Activated CD4-positive, CD25-positive, alpha-beta regulatory T cell treated with anti-CD3 and anti-CD28 coated beads, Interleukin-2, amount 50 U/mL, for 16 hours (primary cell): ENCODE data around the gene SPATA16.
"Not testable (repeated sequence)": the region's sequence is repeated elsewhere in the genome, so short reads cannot be mapped to it uniquely, and the experiment has no call there.

ENCODE experiments used
- DNase-seq: peaks from one replicate; pipeline ENCODE4 v3.0.0-alpha.2; 2020; ENCODE audit warnings: low read depth, low spot score

Gene SPATA16, protein sequence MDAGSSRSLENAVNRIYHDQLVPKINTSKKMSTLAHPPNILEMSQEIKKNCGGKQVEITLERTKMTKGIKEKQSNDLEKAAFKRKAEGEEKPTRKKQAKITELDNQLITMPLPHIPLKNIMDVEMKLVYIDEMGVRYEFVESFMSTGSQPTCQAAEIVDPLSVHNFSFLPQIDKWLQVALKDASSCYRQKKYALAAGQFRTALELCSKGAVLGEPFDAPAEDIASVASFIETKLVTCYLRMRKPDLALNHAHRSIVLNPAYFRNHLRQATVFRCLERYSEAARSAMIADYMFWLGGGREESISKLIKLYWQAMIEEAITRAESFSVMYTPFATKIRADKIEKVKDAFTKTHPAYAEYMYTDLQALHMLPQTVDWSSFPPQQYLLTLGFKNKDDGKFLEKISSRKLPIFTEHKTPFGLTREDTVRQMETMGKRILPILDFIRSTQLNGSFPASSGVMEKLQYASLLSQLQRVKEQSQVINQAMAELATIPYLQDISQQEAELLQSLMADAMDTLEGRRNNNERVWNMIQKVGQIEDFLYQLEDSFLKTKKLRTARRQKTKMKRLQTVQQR

GRCh38 chr3:173140986-173141385, at the start of gene SPATA16:
SPATA16 (minus strand) TSS chr3:173141235; CDS start chr3:173117731, 23,504 bp downstream.
- no peak for DNase-seq

GRCh38 chr3:173183022-173183421, 42.0 kb upstream of the SPATA16 start:
- not testable (repeated sequence) for DNase-seq

GRCh38 chr3:173173652-173174051, 32.6 kb upstream of the SPATA16 start:
- DNase-seq, result no peak

GRCh38 chr3:173159139-173159538, 18.1 kb upstream of the SPATA16 start:
- DNase-seq, result not testable (repeated sequence)

GRCh38 chr3:173156533-173156932, 15.5 kb upstream of the SPATA16 start:
- DNase-seq, result not testable (repeated sequence)

GRCh38 chr3:173153631-173154030, 12.6 kb upstream of the SPATA16 start:
- no peak for DNase-seq

- DNase-seq, result no peak
These were observed 1.6 kb downstream of the SPATA16 start for GRCh38 chr3:173139420-173139819.

GRCh38 chr3:173138026-173138425, 3.0 kb downstream of the SPATA16 start:
- DNase-seq, result no peak

- no peak for DNase-seq
These were observed 6.0 kb downstream of the SPATA16 start for GRCh38 chr3:173135059-173135458.

DNA sequence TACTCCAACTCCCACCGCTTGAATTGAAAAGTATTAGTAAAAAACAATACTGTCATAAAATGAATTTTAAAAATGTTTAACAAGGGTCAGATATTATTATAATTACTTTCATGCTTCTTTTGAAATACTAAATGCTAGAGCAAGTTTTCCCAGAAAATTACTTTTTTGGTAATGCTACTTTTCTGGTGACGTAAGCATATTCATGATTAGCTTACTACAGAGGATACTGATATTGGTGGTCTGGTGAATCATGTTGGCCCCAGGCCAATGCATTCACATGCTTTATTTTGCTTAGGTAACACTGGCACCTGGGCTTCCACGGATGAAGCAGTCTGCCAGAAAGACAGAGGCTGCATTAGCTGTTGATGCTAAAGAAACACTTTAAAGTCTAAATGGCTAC, 12.4 kb downstream of the SPATA16 start:
- DNase-seq, result no peak

DNA sequence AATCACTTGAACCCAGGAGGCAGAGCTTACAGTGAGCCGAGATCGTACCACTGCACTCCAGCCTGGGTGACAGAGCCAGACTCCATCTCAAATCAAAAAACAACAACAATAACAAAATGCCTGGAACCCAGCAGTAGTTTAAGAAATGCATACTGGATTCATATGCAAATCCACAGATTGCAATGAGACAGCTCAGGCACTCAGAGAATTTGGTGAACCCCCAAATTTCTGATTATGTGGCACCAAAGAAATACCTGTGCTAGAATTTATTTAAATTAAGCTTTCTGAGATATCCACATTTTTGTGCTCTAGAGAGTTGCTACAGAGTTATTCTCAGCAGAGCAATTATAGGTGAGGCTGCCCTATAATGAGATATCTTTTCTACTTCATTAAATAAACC, 29.7 kb downstream of the SPATA16 start:
- no peak for DNase-seq

- DNase-seq, result no peak
These were observed 31.9 kb downstream of the SPATA16 start for GRCh38 chr3:173109143-173109542.

DNA sequence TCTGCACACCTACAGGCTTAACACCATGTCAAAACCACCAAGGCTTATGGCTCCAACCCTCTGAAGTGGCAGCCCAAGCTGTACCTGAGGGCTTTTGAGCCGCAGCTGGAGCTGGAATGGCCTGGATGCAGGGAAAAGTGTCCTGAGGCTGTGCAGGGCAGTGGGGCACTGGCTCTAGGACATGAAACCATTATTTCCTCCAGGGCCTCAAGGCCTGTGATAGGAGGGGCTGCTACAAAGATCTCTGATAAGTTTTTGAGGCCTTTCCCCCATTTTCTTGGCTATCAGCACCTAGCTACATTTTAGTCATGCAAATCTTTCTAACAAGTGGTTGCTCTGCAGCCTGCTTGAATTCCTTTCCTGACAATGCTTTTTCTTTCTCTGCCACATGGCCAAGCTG, 37.6 kb downstream of the SPATA16 start:
- no peak for DNase-seq

DNA sequence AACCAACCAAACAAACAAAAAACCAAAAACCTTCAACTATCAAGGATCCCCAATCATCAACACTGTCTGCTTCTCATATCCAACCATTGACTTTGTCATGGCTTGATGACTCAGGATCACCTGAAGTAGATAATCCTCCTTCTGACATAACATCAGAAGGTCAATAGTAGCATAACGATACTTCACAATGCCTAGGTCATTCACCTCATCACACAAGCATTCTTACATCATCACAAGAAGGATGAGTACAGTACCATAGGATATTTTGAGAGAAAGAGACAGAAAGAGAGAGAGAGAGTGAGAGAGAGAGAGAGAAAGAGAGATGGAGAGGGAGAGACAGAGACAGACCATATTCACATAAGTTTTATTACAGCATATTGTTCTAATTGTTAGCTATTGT, 42.1 kb downstream of the SPATA16 start:
- no peak for DNase-seq

DNA sequence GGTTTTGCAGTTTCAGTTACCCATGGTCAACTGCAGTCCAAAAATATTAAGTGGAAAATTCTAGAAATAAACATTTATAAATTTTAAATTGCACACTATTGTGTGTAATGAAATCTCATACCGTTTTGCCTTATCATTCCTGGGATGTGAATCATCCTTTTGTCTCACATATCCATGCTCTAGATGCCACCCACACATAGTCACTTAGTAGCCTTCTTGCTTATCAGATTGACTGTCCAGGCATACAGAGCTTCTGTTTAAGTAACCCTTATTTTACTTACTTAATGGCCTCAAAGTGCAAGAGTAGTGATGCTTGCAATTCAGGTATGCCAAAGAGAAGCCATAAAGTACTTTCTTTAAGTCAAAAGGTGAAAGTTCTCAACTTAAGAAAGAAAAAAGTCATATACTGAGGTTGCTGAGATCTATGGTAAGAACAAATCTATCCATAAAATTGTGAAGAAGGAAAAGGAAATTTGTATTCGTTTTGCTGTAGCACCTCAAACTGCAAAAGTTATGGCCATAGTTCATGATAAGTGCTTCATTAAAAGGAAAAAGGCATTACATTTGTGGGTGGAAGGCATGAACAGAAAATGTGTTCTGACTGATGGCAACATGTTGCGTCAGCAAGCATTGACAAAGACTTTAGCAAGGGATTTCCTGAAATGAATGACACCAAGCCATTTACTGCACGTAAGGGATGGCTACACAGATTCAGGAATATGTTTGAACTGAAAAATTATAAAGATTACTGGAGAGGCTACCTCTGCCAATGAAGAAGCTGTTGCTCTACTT, 43.8 kb downstream of the SPATA16 start:
- DNase-seq, result no peak

GRCh38 chr3:173096140-173096539, 44.9 kb downstream of the SPATA16 start:
- no peak for DNase-seq

GRCh38 chr3:173092038-173092437, 49.0 kb downstream of the SPATA16 start:
- no peak for DNase-seq

DNA sequence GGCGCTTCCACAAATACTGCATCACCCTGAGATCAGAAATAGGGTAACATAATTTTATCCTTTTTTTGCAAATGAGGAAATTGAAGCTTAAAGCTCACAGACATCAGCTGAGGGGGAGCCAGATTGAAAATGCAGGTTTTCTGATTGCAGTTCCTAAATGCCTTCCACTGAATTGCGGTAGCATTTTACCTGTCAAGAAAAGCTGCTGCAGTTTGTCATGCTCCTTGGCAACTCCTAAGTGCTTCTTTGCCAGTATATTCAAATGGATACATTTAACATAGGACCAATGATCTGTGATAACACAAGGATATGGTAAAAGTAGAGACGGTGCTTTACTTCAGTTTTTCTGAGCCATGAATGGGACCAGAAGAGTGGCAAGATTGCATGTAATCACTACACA, 50.5 kb downstream of the SPATA16 start:
- no peak for DNase-seq

GRCh38 chr3:173089283-173089682, 51.8 kb downstream of the SPATA16 start:
- DNase-seq, result no peak

DNA sequence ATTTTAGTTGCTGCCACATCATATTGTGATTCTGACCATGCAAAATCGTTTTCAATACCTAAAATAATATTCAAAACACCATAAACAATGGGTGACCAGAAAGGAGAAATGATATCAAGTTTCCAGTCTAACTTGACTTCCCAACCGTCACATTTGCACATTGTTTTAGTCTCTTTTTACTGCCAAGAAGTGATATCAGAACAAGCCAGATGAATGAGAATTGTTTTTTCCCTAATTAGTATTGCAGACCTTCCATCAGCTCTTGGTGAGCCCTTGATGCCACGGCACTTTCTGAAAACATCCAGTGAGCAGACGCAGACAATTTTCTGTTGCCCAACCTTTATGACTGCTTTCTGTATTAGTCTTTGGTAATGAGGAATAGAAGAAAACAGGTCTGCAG, 62.5 kb downstream of the SPATA16 start:
- no peak for DNase-seq

- DNase-seq, result no peak
These were observed 74.7 kb downstream of the SPATA16 start for GRCh38 chr3:173066044-173067004.
